Effector memory CD8-positive, alpha-beta T cell (primary cell): ENCODE data around the gene SNX9.
"Not testable (repeated sequence)": the region's sequence is repeated elsewhere in the genome, so short reads cannot be mapped to it uniquely, and the experiment has no call there.

Experiments used
- ATAC-seq: fragments of 150-1000 bp; cut with Tn5 transposase; replicated peaks from 2 replicates; pipeline ENCODE4 v1.10.0; 2021; ENCODE audit warnings: mild to moderate bottlenecking, moderate library complexity
- DNase-seq, 3 experiments: peaks; one replicate each; pipeline ENCODE4 v3.0.0; 2021
- H3K27ac Mint-ChIP-seq, 2 donors: one replicate each; pipeline ENCODE4 v1.8.0; 2022; ENCODE audit warnings: mild to moderate bottlenecking in 2 of 2, mixed read lengths in 2 of 2, moderate library complexity in 2 of 2
- H3K27me3 Mint-ChIP-seq, 2 donors: one replicate each; pipeline ENCODE4 v1.8.0; 2022; ENCODE audit warnings: mixed read lengths in 2 of 2
- H3K36me3 Mint-ChIP-seq: one replicate; pipeline ENCODE4 v1.8.0; 2022; ENCODE audit warnings: mild to moderate bottlenecking, moderate library complexity, mixed read lengths; ENCODE audit not compliant: insufficient read depth
- H3K4me1 Mint-ChIP-seq, 2 donors: one replicate each; pipeline ENCODE4 v1.8.0; 2022; ENCODE audit warnings: low read depth in 2 of 2, mixed read lengths in 2 of 2
- H3K4me3 Mint-ChIP-seq, 2 donors: one replicate each; pipeline ENCODE4 v1.8.0; 2022; ENCODE audit warnings: mild to moderate bottlenecking in 2 of 2, mixed read lengths in 2 of 2, moderate library complexity in 2 of 2
- H3K9me3 Mint-ChIP-seq, 2 donors: one replicate each; pipeline ENCODE4 v1.8.0; 2022; ENCODE audit warnings: mixed read lengths in 2 of 2

SNX9 gene

GRCh38 chr6:157789861-157790260 lies 33.2 kb upstream of the SNX9 start:
- H3K27ac Mint-ChIP-seq, result no peak overlapping the region
- no peak for ATAC-seq
- peaks cover 18 to 21% of the 10 kb centered on the region in 2 donors for H3K27me3 Mint-ChIP-seq
- no peaks in the 10 kb centered on the region for H3K9me3 Mint-ChIP-seq
- H3K36me3 Mint-ChIP-seq, result no peaks in the 10 kb centered on the region
- no peak for DNase-seq
- no peaks in the 10 kb centered on the region for H3K4me1 Mint-ChIP-seq
- no peak overlapping the region for H3K4me3 Mint-ChIP-seq

DNA sequence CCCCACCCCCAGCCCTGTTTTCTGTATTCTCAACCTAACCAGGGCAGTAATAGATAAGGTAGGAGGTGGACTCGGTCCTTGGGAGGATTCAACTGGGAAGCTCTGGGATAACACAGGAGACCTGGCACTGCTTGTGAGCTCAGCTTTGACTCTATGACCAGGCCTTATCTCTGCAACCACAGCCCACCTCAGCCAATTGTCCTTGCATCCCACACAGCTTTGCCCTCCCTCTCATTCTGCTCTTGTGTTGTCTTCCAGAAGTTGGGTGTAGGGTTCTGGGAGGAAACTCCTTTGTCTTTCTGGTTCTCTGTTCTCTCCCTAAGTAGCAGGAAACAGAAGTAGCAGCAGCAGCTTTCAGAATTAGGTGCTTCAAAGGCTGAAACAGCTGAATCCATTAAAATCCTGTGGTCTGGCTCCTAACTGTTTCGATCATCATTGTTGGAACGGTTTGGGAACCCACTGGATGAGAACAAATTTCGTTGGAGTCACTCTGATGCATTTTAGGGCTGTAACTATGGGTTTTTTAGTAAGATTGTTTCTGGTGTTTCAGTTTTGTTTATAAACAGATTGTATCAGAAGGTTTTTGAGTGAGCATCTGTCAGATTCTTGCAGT lies 32.4 kb upstream of the SNX9 start:
- Mint-ChIP-seq H3K27ac (no peak overlapping the region), H3K4me3 (no peak overlapping the region), H3K9me3 (no peaks in the 10 kb centered on the region), H3K27me3 (peaks cover 16 to 18% of the 10 kb centered on the region in 2 donors), H3K4me1 (no peaks in the 10 kb centered on the region), H3K36me3 (no peaks in the 10 kb centered on the region)
- ATAC-seq (no peak), DNase-seq (no peak)

DNA sequence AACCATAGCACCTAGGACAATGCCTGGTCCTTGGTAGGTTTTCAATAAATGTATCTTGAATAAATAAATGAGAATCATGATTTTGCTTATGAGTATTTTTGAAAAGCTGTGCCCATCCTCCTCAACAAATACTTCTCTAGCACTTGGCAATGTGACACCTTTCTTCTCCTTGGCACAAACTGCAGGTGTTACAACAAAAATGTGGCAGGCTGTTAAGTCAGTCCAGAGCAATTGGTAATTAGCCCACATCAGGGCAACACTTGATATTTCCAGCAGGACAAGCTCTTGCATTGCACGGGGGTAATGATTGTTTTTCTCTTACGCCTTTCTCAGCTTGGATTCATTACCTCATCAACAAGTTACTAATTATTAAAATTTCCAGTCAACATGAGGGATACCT lies 31.6 kb upstream of the SNX9 start:
- H3K4me3 Mint-ChIP-seq, result no peak overlapping the region
- H3K27me3 Mint-ChIP-seq, result peaks cover 11 to 22% of the 10 kb centered on the region in 2 donors
- no peaks in the 10 kb centered on the region for H3K4me1 Mint-ChIP-seq
- no peaks in the 10 kb centered on the region for H3K9me3 Mint-ChIP-seq
- no peaks in the 10 kb centered on the region for H3K36me3 Mint-ChIP-seq
- no peak overlapping the region for H3K27ac Mint-ChIP-seq
- DNase-seq (no peak), ATAC-seq (no peak)

DNA sequence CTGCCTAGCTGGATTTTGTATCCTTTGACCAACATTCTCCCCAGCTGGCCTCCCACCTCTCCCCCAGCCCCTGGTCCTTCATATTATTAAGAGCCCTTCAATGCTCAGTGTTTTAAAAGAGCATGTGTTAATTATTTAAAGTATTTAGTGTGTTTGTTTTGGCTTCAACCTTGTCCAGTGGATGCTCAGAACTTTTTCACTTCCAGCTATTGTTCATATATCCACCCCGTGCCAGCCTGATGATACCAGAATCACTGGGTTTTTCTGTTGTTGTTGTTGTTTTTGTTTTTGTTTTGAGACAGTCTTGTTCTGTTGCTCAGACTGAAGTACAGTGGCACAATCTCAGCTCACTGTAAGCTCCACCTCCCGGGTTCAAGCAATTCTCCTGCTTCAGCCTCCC lies 30.4 kb upstream of the SNX9 start:
- H3K27ac Mint-ChIP-seq, result no peak overlapping the region
- no peak overlapping the region for H3K4me3 Mint-ChIP-seq
- H3K27me3 Mint-ChIP-seq, result peaks cover 9 to 17% of the 10 kb centered on the region in 2 donors

GRCh38 chr6:157794012-157794411 lies 29.0 kb upstream of the SNX9 start:
- H3K36me3 Mint-ChIP-seq, H3K4me3 Mint-ChIP-seq, H3K4me1 Mint-ChIP-seq, ATAC-seq, H3K27ac Mint-ChIP-seq, DNase-seq, H3K9me3 Mint-ChIP-seq: not testable (repeated sequence)
- H3K27me3 Mint-ChIP-seq, result peaks cover 21 to 30% of the 10 kb centered on the region in 2 donors

More for the DNA sequence above, 30.4 kb upstream of the SNX9 start:
- no peaks in the 10 kb centered on the region for H3K4me1 Mint-ChIP-seq
- H3K36me3 Mint-ChIP-seq, result no peaks in the 10 kb centered on the region
- no peak for DNase-seq
- H3K9me3 Mint-ChIP-seq, result no peaks in the 10 kb centered on the region
- no peak for ATAC-seq

GRCh38 chr6:157795841-157796240 lies 27.2 kb upstream of the SNX9 start:
- Mint-ChIP-seq H3K9me3 (no peaks in the 10 kb centered on the region), H3K27me3 (peaks cover 33 to 43% of the 10 kb centered on the region in 2 donors), H3K4me3 (no peak overlapping the region), H3K4me1 (peaks cover 0 to 3% of the 10 kb centered on the region in 2 donors), H3K27ac (no peak overlapping the region), H3K36me3 (no peaks in the 10 kb centered on the region)
- DNase-seq (no peak), ATAC-seq (no peak)

- DNase-seq (no peak), ATAC-seq (no peak)
- Mint-ChIP-seq H3K27me3 (peaks cover 35 to 47% of the 10 kb centered on the region in 2 donors), H3K4me1 (peaks cover 0 to 4% of the 10 kb centered on the region in 2 donors), H3K4me3 (no peak overlapping the region), H3K27ac (no peak overlapping the region), H3K36me3 (peaks cover 4% of the 10 kb centered on the region), H3K9me3 (no peaks in the 10 kb centered on the region)
Measured at GRCh38 chr6:157798851-157799250, 24.2 kb upstream of the SNX9 start.

DNA sequence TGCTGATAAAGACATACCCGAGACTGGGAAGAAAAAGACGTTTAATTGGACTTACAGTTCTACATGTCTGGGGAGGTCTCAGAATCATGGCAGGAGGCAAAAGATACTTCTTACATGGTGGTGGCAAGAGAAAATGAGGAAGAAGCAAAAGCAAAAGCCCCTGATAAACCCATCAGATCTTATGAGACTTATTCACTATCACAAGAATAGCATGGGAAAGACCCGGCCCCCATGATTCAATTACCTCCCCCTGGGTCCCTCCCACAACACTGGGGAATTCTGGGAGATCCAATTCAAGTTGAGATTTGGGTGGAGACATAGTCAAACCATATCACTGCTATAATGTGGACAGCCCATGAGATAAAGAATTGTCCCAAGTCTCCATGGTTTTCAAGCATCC lies 23.5 kb upstream of the SNX9 start:
- H3K36me3 Mint-ChIP-seq, H3K27ac Mint-ChIP-seq, H3K4me3 Mint-ChIP-seq, H3K4me1 Mint-ChIP-seq, H3K9me3 Mint-ChIP-seq, DNase-seq, ATAC-seq: not testable (repeated sequence)
- peaks cover 35 to 47% of the 10 kb centered on the region in 2 donors for H3K27me3 Mint-ChIP-seq

DNA sequence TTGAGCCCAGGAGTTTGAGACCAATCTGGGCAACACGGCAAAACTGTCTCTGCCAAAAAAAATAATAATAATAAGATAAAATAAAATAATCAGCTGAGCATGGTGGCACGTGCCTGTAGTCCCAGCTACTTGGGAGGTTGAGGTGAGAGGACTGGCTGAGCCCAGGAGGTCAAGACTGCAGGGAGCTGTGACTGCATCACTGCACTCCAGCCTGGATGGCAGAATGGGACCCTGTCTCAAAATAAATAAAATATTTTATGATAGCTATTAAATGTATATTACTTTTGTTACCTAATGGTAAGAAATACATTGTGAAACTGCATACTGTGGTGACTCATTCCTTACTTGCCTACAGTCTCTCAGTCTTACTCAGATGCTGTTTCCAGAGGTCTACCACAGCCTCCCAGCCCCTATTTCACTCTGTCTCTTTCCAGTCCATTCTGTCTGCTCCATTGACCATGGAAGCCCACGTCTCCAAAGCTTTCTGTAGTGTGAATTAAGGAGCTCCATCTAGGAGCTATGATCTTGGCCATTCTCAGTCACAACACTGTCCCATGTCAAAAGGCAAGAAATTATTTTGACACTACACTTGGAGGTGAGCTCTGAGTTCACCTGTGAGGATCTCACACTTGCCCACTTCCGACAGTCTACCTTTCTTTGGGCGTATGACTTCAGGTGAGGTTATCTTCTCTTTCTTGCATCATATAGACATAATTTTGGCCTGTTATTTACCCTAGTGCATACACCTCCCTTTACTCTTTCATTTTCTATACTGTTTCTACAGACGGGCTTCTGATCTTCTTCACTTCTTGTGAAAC lies 22.4 kb upstream of the SNX9 start:
- H3K4me1 Mint-ChIP-seq, result peaks cover 3 to 4% of the 10 kb centered on the region in 2 donors
- H3K36me3 Mint-ChIP-seq, result peaks cover 4% of the 10 kb centered on the region
- ATAC-seq, result no peak

GRCh38 chr6:157804448-157805327 lies 18.4 kb upstream of the SNX9 start:
- peaks cover 3 to 4% of the 10 kb centered on the region in 2 donors for H3K4me1 Mint-ChIP-seq
- DNase-seq (no peak), ATAC-seq (no peak)
- no peak overlapping the region for H3K4me3 Mint-ChIP-seq
- peaks cover 27 to 28% of the 10 kb centered on the region in 2 donors for H3K27me3 Mint-ChIP-seq
- peaks cover 4% of the 10 kb centered on the region for H3K36me3 Mint-ChIP-seq
- H3K27ac Mint-ChIP-seq, result no peak overlapping the region
- H3K9me3 Mint-ChIP-seq, result peaks cover 0 to 3% of the 10 kb centered on the region in 2 donors

More for the DNA sequence above, 22.4 kb upstream of the SNX9 start:
- H3K9me3 Mint-ChIP-seq, result no peaks in the 10 kb centered on the region
- no peak for DNase-seq
- H3K27ac Mint-ChIP-seq, result no peak overlapping the region
- peaks cover 42 to 55% of the 10 kb centered on the region in 2 donors for H3K27me3 Mint-ChIP-seq
- no peak overlapping the region for H3K4me3 Mint-ChIP-seq

GRCh38 chr6:157806131-157806855 lies 16.8 kb upstream of the SNX9 start:
- DNase-seq, result no peak
- peaks cover 3% of the 10 kb centered on the region for H3K36me3 Mint-ChIP-seq
- peaks cover 0 to 3% of the 10 kb centered on the region in 2 donors for H3K4me1 Mint-ChIP-seq
- peaks cover 16 to 19% of the 10 kb centered on the region in 2 donors for H3K27me3 Mint-ChIP-seq
- no peak overlapping the region for H3K27ac Mint-ChIP-seq
- no peak overlapping the region for H3K4me3 Mint-ChIP-seq
- no peak for ATAC-seq
- H3K9me3 Mint-ChIP-seq, result peaks cover 0 to 3% of the 10 kb centered on the region in 2 donors

GRCh38 chr6:157806856-157807215 lies 16.2 kb upstream of the SNX9 start:
- no peaks in the 10 kb centered on the region for H3K36me3 Mint-ChIP-seq
- H3K27me3 Mint-ChIP-seq, result peaks cover 11 to 18% of the 10 kb centered on the region in 2 donors
- peaks cover 0 to 3% of the 10 kb centered on the region in 2 donors for H3K4me1 Mint-ChIP-seq
- no peak overlapping the region for H3K4me3 Mint-ChIP-seq
- ATAC-seq, result no peak
- DNase-seq, result no peak
- peaks cover 0 to 3% of the 10 kb centered on the region in 2 donors for H3K9me3 Mint-ChIP-seq
- H3K27ac Mint-ChIP-seq, result no peak overlapping the region
